IMR-90 (cell line): Measurements from ENCODE around the gene NRDC.

Experiments
- CEBPB ChIP-seq: IDR thresholded peaks from 2 replicates; pipeline ENCODE4 v1.6.1; 2012; ENCODE audit warnings: low read depth, low read length, improper control_type of control experiment
- CTCF ChIP-seq: conservative IDR thresholded peaks from 2 replicates; pipeline ENCODE4 v1.5.1; 2012; ENCODE audit warnings: mild to moderate bottlenecking, low read depth, low read length, improper control_type of control experiment
- ELK1 ChIP-seq: fragments of 150-350 bp; IDR thresholded peaks from 2 replicates; pipeline ENCODE4 v1.6.1; 2016; ENCODE audit warnings: low read depth, mild to moderate bottlenecking, low read length, moderate library complexity, borderline replicate concordance
- FOS ChIP-seq: fragments of 150-350 bp; IDR thresholded peaks from 2 replicates; pipeline ENCODE4 v1.6.1; 2016; ENCODE audit warnings: low read depth, low read length
- MAFK ChIP-seq: IDR thresholded peaks from 2 replicates; pipeline ENCODE4 v1.6.1; 2012; ENCODE audit warnings: low read depth, low read length, improper control_type of control experiment
- MAZ ChIP-seq: IDR thresholded peaks from 2 replicates; pipeline ENCODE4 v1.6.1; 2012; ENCODE audit warnings: low read depth, mild to moderate bottlenecking, low read length, improper control_type of control experiment, moderate library complexity, borderline replicate concordance
- NFE2L2 ChIP-seq: fragments of 150-350 bp; IDR thresholded peaks from 2 replicates; pipeline ENCODE4 v1.6.1; 2016; ENCODE audit warnings: low read depth, mild to moderate bottlenecking, low read length
- POLR2A ChIP-seq: IDR thresholded peaks from 2 replicates; pipeline ENCODE4 v1.6.1; 2012; ENCODE audit warnings: mild to moderate bottlenecking, low read depth, low read length
- RFX5 ChIP-seq: IDR thresholded peaks from 2 replicates; pipeline ENCODE4 v1.8.0; 2012; ENCODE audit warnings: low read depth, mild to moderate bottlenecking, low read length, moderate library complexity
- USF2 ChIP-seq: fragments of 150-350 bp; IDR thresholded peaks from 2 replicates; pipeline ENCODE4 v1.6.1; 2017; ENCODE audit warnings: mild to moderate bottlenecking, antibody characterized with exemption, low read length, low read depth

GRCh38 chr1:51898090-51898734 lies 19.7 kb upstream of the NRDC start:
- TF ChIP-seq POLR2A (no peak), CTCF (no peak), USF2 (no peak), ELK1 (no peak), FOS (peak; percentile 39; the same call in 1 of the 2 replicates), RFX5 (no peak), CEBPB (peak; percentile 79), NFE2L2 (no peak), MAZ (no peak), MAFK (no peak)
